GM12875 (cell line): Measurements from ENCODE around the gene LY6G6C.

Source experiments
- H3K4me3 ChIP-seq: one replicate; pipeline ENCODE4 v1.5.1; 2011; ENCODE audit warnings: low read depth, low read length, control low read depth
- CTCF ChIP-seq: IDR thresholded peaks from 2 replicates; pipeline ENCODE4 v1.5.1; 2011; ENCODE audit warnings: low read depth, mild to moderate bottlenecking, control low read depth, inconsistent platforms, low read length, moderate library complexity, borderline replicate concordance; ENCODE audit not compliant: insufficient read depth

LY6G6C gene

GRCh38 chr6:31676322-31676903, 45.1 kb downstream of the LY6G6C start:
- no peak for TF ChIP-seq CTCF
- H3K4me3 ChIP-seq, result no peak overlapping the region

DNA sequence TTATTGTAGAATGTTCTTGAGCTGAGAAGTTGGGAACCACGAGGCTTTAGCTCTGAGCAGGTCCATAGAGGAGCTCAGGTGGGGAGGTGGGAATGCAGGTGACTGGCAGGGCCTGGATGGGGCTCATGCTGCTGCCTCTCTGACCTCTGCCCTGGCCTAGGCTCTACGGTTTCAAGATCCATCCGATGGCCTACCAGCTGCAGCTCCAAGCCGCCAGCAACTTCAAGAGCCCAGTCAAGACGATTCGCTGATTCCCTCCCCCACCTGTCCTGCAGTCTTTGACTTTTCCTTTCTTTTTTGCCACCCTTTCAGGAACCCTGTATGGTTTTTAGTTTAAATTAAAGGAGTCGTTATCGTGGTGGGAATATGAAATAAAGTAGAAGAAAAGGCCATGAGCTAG, 51.9 kb downstream of the LY6G6C start, which contains the start of gene LY6G5B:
Gene LY6G5B, plus strand, starts transcription at position 301 of the 400 bp plus-strand sequence. CDS start 975 bp downstream, outside the sequence.
- TF ChIP-seq CTCF, result no peak
- H3K4me3 ChIP-seq, result no peak within 1 kb of the TSS
